B cell (primary cell): Measurements from ENCODE around the gene PRUNE2.

Experiments
- EZH2 ChIP-seq: IDR thresholded peaks from 2 replicates; pipeline ENCODE4 v1.6.1; 2012; ENCODE audit warnings: borderline replicate concordance, low read depth, mild to moderate bottlenecking, moderate library complexity, low read length; ENCODE audit not compliant: insufficient read depth, poor library complexity, severe bottlenecking
- TF ChIP-seq, protein P1 (sequence below): fragments of 200-600 bp; IDR thresholded peaks from one replicate; pipeline ENCODE4 v1.8.0; 2022; ENCODE audit warnings: antibody characterized with exemption, mild to moderate bottlenecking

- TF ChIP-seq, protein P1, sequence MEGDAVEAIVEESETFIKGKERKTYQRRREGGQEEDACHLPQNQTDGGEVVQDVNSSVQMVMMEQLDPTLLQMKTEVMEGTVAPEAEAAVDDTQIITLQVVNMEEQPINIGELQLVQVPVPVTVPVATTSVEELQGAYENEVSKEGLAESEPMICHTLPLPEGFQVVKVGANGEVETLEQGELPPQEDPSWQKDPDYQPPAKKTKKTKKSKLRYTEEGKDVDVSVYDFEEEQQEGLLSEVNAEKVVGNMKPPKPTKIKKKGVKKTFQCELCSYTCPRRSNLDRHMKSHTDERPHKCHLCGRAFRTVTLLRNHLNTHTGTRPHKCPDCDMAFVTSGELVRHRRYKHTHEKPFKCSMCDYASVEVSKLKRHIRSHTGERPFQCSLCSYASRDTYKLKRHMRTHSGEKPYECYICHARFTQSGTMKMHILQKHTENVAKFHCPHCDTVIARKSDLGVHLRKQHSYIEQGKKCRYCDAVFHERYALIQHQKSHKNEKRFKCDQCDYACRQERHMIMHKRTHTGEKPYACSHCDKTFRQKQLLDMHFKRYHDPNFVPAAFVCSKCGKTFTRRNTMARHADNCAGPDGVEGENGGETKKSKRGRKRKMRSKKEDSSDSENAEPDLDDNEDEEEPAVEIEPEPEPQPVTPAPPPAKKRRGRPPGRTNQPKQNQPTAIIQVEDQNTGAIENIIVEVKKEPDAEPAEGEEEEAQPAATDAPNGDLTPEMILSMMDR = no peak
- no peak for TF ChIP-seq EZH2
Observed at GRCh38 chr9:76761448-76761847, 144.5 kb downstream of the PRUNE2 start.
